AG09309 (cell line): ENCODE data around the gene SORCS3.

Experiments used
- DNase-seq: peaks from one replicate; pipeline ENCODE4 v3.0.0-alpha.2; 2010; ENCODE audit warnings: low read depth
- H3K4me3 ChIP-seq: 2 replicates; pipeline ENCODE4 v1.5.1; 2011; ENCODE audit warnings: mild to moderate bottlenecking, low read depth, low read length, moderate library complexity; ENCODE audit not compliant: control insufficient read depth
- TF ChIP-seq, protein P1 (sequence below): IDR thresholded peaks from 2 replicates; pipeline ENCODE4 v1.5.1; 2011; ENCODE audit warnings: mild to moderate bottlenecking, low read depth, low read length, inconsistent platforms; ENCODE audit not compliant: insufficient read depth, control insufficient read depth; ENCODE audit errors: missing control alignments

Gene SORCS3

DNA sequence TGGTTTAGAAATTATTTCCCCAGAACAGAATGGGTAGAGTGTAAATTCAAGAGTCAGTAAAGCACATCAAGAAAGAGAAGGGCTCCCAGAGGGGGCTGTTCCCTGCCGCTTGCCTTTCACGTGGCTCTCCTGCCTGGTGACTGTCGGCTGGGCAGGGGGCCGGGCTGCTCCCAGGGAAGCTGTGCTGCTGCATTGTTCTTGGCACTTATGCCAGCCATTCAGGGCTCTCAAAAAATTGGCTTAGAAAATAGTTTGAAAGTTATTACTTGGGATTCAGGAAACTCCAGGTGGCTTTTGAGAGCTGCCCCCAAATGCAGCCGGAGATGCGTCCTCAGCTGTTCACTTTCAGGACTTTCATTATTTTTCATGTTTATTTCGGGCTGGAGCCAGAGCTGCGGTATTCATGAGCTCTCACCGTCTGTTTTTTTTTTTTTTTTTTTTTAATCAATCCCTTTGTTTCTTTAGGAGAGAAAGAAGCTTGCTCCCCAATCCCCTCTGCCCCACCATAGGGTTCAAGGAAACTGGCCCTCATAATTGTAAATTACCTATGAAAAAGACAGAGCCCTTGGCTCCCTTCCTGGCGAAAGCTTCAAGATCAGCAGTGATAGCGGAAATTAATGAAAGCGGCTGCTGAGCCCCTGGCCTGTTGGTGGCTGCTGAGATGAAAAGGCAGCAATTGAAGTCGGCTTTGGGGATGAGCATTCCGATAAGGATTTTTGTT, 94.1 kb downstream of the SORCS3 start:
- TF ChIP-seq, protein P1, sequence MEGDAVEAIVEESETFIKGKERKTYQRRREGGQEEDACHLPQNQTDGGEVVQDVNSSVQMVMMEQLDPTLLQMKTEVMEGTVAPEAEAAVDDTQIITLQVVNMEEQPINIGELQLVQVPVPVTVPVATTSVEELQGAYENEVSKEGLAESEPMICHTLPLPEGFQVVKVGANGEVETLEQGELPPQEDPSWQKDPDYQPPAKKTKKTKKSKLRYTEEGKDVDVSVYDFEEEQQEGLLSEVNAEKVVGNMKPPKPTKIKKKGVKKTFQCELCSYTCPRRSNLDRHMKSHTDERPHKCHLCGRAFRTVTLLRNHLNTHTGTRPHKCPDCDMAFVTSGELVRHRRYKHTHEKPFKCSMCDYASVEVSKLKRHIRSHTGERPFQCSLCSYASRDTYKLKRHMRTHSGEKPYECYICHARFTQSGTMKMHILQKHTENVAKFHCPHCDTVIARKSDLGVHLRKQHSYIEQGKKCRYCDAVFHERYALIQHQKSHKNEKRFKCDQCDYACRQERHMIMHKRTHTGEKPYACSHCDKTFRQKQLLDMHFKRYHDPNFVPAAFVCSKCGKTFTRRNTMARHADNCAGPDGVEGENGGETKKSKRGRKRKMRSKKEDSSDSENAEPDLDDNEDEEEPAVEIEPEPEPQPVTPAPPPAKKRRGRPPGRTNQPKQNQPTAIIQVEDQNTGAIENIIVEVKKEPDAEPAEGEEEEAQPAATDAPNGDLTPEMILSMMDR: no peak
- no peak for DNase-seq

DNA sequence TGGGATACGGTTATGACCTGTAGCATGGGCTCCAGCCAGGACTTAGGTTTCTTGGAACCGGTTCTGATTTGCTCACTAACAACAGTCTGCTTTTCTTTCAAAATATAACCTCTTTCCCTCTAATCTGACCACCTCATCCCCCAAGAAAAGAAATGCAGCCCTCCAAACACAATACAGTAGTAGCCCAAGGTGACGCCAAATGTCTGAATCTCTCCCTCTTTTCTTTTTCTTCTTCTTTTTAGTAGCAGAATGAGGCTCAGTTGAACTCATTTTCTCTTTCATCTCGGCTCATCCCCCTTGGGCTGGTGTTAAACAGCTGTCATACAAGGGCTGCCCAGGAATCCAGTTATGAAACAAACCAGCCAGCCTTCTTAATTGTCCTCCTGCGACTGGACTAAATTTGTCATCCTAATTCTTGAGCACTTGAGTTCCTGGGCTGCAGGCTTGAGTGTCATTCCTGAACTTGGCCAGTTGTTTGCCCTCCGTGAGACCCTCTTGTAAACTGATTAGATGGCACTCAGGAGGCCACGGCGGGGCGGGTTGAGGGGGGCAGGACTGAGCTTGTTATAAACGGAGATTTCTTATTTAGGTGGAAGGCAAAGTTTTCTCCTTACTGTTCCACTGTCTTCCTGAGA, 94.8 kb downstream of the SORCS3 start:
- TF ChIP-seq, protein P1: no peak
- no peak for DNase-seq
- no peak overlapping the region for H3K4me3 ChIP-seq

More for the DNA sequence above, 94.1 kb downstream of the SORCS3 start:
- H3K4me3 ChIP-seq: no peak overlapping the region

DNA sequence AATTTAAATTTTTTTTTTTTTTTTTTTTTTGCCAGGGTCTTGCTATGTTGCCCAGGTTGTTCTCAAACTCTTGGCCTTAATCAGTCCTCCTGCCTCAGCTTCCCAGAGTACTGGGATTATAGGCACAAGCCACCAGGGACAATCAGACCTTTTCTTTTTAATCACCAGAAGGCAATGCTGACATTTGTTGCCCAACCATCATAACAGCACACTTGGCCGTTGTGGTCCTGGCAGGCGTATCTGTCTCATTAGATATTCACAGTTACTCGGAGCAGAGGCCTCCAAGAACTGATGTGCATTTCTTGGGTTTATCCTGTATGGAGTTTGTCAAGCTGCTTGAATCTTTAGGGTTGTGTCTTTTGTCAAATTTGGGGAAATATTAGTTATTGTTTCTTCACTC, 100.0 kb downstream of the SORCS3 start:
- no peak for DNase-seq
- H3K4me3 ChIP-seq: no peak overlapping the region
- TF ChIP-seq, protein P1: no peak

DNA sequence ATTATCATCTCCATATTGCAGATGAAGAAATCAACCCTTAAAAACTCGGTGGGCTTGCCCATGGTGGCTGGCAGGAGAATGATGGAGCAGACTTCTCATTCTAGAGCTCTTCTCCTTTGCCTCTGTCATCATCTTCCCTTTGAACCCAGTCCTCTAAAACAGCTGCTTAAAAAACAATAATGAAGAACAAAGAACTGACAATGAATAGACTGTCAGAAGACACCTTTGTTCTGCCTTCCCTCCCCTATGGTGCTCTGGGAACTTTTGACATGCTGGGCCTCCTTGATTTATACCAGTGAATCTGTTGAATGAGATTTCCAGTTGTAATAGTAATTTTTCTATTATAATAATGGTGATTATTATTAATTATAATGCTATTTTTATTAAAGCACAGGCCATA, 103.0 kb downstream of the SORCS3 start:
- DNase-seq: no peak
- TF ChIP-seq, protein P1: no peak
- H3K4me3 ChIP-seq: no peak overlapping the region

DNA sequence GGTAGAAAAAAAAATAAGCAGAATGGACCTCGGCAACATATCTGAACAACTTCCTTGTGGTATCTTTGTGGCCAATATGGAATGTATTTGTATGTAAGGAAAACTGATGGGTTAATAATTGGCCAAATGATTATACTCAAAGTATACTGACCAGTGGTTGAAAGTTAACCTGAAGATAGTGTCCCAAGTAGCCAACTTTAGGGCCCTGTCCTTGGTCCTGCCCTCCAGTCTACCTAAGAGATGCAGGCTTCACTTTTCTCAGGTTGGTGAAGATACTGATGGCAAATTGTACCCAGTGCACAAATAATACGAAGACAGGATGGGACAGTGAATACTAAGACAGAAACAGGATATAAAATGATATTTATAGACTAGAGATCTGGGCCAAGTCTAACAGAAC, 109.2 kb downstream of the SORCS3 start:
- TF ChIP-seq, protein P1: no peak
- H3K4me3 ChIP-seq: no peak overlapping the region
- no peak for DNase-seq

DNA sequence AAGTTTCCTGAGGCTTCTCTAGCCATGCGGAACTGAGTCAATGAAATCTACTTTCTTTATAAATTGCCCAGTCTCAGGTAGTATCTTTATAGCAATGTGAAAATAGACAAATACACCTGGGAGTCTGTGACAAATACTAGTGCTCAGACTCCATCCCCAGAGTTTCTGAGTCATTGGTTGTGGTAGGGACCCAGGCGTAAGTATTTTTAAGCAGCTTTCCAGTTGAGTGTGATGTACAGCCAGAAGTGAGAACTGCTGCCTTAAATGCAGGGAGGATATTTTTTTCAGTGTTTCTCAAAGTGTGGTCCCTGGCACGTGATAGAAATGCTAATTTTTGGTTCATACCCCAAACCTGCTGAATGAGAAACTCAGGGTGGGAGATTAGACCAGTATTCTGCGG, 121.7 kb downstream of the SORCS3 start:
- H3K4me3 ChIP-seq: no peak overlapping the region
- TF ChIP-seq, protein P1: no peak
- no peak for DNase-seq
